Activated CD8-positive, alpha-beta memory T cell treated with anti-CD3 and anti-CD28 coated beads for 48 hours (primary cell): ENCODE data around the gene SURF2.

Experiments
- DNase-seq, 3 experiments: peaks; one replicate each; pipeline ENCODE4 v3.0.0-alpha.2; 2020; ENCODE audit warnings: low read depth in 2 of 3, low spot score in 2 of 3

Gene SURF2

DNA sequence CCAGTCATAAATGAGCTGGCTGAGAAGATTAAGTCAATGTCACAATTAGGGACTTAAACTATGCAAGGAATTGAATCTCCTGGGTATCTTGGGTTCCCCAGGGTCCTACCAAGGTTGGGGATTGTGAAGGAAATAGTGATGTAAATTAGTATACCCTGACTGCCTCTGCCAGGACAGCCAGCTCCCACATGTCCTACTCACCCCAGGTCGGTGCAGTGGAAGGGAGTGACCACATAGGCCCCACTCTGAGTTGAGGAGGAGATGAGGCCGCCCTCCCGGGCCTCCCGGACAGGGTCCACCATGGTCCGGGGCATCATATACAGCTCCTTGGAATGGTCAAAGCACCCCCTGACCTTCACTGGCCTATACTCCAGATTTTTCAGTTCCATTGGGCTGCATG is 2.8 kb upstream of the SURF2 start:
- DNase-seq = no peak

DNA sequence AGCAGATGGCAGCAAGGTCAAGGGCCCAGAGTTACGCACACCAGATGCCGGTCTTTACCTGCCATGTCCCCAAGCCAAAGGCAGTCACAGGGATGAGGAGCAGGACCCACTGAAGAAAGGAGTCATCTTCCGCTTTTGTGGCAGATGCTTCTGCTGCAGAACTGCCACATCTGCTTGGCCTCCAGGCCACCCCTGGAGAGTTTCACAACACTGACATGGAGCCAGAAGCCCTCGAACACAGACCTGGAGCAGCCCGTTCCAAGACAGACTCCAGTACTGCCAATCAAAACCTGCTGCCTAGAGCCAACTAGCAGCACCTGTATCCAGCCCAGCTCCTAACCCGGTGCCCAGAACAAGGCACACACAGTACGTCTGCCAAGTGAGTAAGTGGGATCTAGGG is 1.6 kb upstream of the SURF2 start:
- no peak for DNase-seq

DNA sequence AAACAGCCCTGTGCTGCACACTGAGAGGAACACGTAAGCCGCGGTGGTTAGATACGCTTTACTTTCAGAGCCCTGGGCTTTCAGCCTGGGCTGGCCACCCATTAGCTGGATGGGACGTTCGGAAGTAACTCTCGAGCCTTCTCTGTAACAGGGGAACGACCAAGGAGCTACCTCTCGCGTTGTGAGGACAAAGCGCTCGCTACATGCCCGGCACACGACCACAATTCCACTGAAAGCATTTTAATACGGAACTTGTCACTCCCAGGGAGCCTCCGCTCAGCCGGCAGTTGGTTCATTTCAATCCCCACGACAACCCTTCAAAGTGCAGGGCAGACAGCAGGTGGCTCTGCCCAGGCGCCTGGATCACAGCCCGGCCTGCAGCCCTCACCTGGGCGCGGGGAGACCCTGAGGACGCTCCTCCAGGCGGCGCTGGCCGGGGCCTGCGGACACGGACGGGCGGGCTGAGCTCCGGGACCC is 431 bp upstream of the SURF2 start:
- DNase-seq = no peak

DNA sequence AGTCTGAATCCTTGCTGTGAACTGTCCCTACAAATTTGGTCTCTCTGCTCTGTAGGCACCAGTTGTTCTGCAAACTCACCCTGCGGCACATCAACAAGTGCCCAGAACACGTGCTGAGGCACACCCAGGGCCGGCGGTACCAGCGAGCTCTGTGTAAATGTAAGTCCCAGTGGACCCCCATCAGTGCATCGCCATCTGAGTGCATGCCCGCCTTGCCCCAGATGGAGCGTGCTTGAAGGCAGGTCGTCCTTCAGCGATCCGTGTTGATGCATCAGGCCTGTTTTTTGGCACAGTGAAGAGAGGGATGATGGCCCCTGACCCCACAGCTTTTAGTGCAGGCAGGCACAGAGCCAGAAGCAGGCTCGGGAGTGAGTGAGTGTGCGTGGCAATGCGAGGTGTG is 1.3 kb downstream of the SURF2 start:
- DNase-seq = no peak

DNA sequence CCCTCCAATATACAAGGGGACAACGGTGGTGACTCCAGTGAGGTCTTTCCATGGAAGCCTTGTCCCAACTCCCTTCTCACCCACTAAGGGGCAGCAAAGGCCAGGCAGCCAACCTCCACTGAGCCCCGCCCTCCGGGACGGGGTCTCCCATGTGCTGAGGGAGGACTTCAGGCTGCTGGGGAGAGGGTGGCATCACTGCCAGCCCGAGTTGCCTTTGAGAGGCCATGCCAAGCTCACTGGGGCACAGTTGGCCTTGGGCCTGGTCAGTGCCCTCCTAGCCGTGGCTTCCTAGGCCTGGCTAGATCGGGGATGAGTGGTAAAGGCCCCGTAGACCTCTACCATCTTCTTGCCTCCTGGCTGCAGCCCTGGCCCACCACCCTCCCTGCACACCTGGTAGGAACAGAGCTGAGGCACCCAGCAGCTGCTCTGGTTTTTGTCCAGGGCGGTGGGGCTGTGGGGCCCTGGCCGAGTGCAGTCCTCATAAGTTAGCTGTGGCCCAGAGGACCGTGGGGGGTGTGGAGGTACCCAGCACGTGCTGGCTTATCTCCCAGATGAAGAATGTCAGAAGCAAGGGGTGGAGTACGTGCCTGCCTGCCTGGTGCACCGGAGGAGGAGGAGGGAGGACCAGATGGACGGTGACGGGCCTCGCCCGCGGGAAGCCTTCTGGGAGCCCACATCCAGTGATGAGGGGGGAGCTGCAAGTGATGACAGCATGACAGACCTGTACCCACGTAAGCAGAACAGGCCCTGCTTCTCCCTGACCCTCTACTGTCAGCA is 3.2 kb downstream of the SURF2 start:
- DNase-seq = no peak

DNA sequence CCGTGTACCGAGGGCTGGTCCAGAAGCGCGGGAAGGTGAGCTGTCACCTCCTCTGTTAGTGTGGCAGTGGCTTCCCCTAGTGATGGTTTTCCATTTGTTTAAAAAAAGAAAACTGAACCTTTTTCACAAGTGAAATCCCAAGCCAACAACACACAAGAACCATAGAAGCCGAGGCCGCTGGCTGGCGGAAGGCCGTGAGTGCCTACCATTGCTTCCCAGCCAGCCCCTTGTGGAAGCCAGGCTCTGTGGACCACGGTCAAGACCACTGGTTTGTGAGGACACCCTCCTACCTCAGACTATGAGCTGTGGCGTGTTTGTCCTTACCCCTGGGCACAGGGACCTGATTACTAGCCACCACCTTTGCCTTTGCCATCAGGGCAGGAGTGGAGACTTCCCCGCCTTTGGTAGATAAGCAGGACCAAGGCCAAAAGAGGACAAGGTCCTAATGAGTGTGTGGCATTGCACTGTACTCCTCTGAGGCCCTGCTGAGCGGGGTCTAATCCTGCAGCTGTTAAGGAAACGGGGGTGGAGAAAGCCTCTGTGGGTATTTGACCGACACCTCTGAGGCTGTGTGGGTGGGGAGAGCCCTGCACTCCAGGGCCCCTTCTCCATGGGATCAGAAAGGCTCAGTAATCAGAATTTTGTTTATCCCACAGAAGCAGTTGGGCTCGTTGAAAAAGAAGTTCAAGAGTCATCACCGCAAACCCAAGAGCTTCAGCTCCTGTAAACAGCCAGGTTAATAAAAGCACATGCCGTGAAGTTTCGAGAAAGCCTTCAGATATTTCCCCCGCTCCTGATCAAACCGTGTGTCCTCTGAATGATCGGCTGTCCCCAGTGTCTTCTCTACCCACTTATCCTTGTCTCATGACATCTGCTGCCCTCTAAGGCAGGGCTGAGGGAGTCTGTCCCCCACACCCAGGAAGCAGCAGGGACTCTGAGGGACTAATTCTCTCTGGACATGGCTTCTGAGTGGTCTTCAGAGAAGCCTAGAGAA is 4.3 kb downstream of the SURF2 start:
- DNase-seq = no peak

DNA sequence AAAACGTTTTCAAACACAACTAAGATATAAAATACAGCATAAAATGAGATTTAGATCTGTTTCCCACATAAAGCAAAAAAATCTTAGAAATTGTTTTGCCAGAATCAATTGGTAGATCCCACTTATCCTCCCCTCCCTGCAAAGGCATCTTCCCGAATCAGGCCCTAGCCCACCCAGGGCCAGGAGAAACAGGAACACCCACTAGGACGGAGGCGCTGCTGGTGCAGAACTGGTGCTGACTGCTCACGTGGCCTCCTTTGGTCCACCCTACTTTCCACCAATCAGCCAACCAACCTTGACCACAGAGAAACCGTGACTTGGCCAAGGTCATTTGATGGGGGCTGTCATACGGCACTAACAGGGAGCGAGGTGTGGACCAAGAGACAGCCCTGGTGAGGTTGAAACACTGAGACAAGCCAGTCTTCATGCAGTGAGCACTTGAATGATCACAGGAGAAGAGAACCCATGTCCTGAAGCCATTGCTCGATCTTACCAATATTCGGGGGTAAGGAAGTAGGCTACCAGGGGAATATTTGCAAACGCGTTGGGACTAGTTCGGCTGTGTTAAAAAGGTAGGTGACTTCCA is 5.2 kb downstream of the SURF2 start:
- no peak for DNase-seq

DNA sequence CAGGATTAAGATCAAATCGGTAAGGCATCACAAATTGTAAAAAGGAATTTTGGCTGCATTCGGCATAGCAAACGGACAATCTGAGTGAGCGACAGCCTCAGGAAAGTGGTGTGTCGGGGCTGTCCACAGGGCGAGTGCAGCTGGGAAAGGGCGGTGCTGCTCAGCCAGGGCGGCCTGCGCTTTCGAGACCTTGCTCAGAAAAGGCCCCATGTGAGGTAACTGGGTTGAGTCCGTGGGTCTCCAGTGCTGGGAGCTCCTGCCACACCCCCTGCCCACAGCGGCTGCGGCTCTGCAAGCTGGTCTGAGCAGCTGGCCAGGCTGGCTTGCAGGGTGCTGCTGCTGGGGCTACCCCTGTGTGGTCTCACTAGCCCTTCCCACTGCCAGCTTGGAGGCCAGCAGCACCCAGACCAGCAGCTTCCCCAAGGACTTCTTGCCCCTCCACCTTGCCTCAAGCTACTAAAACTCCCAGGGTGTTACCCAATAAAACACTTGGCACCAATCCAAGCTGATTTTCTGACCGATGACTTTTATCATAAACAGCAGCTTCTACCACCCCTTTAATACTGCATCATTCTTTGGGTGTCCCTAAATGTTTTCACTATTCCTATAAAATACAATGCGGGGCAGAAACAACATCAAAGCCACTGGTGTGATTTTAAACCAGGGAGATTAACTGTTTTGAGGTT is 6.2 kb downstream of the SURF2 start:
- DNase-seq = no peak

DNA sequence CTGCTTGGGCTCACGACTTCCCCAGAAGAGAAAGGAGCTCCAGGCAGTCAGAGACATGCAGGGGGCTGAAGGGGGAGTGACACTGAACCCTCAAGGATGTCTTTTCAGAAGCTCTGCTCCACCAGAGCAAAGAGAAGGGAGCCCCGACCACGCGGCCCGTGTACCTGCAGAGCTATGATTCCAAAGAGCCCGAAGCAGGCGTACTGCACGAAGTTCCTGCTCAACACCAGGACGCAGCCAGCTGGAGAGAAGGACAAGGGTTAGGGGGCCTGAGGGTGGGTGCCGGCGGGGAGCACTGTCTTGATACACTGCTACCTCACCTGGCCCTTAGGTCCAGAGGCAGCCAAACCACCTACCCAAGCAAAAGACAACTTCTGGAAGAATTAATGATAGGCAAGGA is 10.1 kb downstream of the SURF2 start:
- no peak for DNase-seq

DNA sequence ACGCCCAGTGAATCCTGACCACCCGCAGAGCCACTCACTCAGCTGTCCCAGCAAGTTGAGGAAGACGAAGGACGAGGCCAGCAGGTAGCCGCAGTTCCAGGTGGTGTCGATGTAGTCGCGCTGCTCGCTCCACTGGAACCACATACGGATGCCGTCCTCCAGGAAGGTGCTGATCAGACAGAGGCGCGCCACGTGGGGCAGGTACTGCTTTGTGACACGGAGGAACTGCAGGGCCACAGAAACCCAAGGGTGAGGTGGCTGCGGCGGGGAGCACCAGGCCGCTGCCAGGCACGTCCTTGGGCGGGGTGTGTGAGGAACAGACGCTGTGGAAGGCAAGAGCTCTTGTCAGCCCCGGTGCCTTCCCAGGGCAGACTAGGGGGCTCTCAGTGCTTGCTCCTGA is 10.9 kb downstream of the SURF2 start:
- no peak for DNase-seq

DNA sequence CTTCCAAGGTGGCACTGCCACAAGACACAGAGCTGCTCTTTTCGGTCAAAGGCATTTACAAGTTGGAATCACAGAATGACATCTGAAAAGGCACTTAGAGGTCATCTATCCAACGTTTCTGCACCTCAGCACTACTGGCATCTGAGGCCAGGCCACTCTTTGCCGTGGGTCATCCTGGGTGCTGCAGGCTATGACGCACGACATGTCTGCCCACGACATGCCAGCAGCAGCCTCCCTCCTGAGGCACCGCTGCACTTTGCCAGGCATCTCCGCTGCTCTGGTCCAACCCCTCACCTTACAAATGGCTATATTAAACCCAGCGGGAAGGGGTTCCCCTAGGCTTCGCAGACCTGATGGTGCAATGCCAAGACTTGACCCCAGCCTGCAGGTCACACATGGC is 11.4 kb downstream of the SURF2 start:
- DNase-seq = no peak

DNA sequence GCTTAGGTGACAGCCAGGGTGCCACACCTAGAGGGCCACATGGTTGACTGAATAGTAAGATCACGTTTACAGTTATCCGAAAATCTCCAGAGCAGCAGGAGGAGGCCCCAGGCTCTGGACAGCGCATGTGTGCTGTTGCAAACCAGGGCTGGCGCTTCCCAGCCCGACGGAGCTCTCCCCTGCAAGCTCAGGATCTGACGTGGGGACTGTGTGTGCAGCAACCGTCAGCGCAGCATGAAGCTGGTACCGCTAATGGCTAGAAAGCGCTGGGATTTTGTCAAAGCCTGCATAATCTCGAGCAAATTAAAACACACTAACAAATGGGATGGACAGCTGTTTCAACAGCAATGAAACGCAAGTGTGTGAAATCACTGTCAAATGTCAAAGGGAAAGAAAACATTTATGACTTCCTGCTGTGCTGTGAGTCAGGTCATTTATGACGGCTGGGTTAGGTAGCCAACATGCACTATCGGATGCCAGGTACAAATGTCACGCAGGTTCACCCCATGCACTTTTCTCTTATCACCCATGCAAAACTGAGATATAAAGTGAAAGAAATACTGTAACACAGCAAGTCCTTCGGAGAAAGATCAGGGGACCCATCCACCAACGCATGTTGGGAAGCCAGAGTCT is 12.0 kb downstream of the SURF2 start:
- DNase-seq = no peak

DNA sequence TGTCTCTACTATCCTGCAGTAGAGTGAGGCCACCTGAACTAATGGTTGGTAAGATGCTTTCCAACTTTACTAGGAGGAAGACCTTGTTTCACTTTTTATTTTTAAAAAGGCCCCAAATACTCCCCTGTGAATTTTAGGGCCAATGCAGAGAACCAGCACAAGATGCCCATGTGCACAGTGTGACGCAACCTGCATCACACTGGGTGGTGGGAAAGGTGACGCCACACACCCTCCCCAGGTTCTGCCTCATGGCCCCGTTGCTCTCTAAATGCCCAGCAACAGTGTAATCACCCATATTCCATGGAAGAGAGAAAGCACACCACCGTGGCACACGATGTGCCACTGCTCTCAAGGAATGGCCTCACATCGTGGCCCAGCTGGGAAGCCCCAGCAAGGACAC is 13.1 kb downstream of the SURF2 start:
- no peak for DNase-seq

DNA sequence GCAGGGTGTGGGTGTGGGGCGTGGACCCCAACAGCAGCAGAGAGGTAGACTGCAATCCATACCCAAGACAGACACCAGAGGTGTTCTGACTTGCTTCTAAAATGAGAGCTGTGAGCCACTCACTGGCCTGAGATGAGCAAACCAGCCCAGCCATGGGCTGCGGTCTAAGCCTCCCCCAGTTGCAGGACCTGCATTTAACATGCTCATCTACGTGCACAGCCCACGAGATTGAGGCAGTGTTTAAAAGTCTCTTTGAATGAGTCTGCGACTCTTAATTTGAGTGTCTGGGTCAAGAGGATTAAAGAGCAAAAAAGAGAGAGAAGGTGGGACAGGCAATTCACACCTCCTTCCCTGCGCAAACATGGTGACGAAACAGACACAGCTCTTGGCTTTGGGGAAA is 13.6 kb downstream of the SURF2 start:
- DNase-seq = no peak

DNA sequence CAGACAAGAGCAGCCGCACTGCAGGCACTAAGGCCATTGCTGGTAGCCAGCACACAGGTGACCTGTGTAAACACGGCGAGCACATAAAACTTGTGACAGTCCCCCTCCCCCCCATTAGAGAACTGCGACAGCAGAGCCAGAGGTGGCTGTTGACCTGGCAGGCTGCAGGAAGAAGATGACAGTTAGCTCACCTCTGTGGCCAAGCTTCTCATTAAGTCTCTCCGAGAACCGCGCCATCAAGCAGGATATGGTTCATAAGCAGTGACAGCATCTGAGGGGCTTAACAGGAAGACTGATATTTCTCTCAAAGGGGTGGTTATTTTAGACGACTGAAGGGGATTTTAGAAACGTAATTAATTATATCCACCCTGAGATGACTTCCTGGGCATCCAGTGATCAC is 14.3 kb downstream of the SURF2 start:
- DNase-seq = no peak

DNA sequence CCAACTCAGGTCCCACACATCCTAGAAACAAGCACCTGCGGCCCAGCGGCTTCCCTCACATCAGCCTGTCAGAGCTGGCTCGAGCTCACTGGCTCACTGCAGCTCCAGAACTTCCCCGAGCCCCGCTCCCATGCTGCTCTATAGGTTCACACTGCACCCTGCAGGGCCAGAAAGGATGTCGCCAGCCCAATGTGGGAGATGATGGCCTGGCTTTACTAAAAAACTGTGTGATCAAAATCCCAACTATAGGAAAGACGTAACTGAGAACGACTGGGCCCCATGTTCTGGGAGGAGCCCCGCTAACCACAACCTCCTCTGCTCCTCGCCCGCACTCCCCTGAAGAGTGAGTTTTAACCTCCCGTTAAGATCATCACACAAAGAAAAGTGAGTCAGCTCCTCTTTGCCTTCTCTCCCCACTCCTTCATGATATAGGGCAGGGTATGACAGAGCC is 14.9 kb downstream of the SURF2 start:
- DNase-seq = peak in 1 of 3 experiments; percentile 59

DNA sequence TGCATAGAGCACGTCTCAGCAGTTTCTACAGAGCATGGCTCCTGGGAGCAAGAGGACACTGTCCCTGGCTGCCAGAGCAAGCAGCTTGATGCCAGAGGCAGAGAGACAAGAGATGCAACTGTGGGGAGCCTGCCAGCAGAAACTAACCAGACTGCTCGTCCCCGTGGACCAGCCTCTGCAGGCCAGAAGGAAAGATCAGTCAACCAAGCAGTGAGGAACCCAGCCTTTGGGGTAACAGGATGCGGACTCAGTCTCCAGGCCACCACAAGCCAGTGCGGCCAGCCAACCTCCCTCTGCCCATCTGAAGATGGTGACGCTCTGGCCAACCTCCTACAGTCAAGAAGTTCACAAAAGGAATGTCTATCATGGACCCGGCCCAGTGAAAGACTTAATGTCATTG is 15.8 kb downstream of the SURF2 start:
- DNase-seq = no peak

DNA sequence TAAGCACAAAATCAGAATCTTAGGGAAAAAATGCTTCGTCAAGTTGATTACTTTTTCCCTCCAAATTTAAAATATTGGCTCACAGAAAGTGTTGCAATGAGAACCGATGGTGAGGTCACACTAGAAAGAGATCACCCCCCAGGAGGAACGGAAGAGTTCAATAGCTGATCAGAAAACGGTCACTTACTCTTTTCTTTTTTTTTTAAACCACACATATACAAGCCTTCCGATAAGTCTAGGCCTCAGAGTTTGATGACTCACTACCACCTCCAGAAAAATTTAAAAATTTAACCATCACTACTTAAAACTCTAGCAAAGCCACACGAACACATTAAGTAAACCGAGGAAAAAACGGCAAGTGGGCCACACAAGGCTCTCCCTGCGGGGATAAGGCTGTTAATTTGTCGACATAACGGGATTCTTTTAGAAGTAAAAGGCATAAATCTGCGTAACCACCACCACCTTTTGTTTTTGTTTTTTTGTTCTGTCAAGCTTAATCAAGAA is 18.3 kb downstream of the SURF2 start:
- DNase-seq = no peak

DNA sequence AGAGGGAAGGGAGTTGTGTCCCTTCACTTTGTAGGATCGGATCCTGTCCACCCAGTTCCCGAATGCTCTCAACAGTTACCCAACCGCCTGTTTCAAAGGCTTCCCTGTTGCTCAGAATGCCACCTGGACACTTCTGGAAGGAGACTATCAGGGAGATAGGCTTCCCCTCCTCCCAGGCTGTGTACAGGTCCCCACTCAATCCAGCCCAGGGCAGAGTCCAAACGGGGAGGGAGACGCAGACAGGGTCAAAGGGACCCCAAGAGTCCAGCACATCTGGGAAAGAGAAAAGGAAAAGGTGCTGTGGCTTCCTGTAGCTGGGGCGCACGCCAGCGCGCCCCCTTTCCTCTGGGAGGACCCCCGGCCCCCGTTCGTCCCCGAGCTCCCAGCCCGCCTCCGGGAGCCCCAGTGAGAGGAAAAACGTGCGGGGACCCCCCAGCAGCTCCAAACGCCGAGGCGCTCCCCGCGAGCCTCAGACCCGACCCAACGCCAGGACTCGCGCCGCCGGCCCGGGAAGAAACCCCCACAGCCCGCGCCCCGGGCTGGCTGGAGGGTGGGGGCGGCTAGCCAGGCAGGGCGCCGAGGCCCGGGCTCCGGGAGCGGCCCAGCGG is 18.9 kb downstream of the SURF2 start:
- no peak for DNase-seq
